ENCODE results near the gene KCTD19. TPM values are rescaled to one million over a fixed set of nuclear protein-coding genes. Genes with fewer than 3 reads are reported as not detected.
A peak's percentile ranks its signal among the peaks of the same experiment; 100 is the strongest.

The KCTD19 gene
- polyA plus RNA-seq, 1 donor (not counting 4 experiments of a cell fraction or from before 2014, with no cell fraction given) = not detected

GRCh38 chr16:67241008-67241900 lies 85.3 kb downstream of the KCTD19 start:
- Histone ChIP-seq H3K27me3 (ENCODE audit: control insufficient read depth, extremely low read depth, insufficient read depth, low read length) (no peaks in the 10 kb centered on the region), H3K79me2 (ENCODE audit: control insufficient read depth, insufficient read depth, low read length) (peaks cover 22% of the 10 kb centered on the region), H3K4me3 (ENCODE audit: control insufficient read depth in 2 of 3, extremely low read depth in 1 of 3, insufficient read depth in 2 of 3, low read depth in 1 of 3, low read length in 3 of 3) (peak overlapping the region in 1 of 3 experiments; percentile 46), H3K9me1 (ENCODE audit: control insufficient read depth, extremely low read depth, insufficient read depth, low read length) (peaks cover 2% of the 10 kb centered on the region), H3K9me3 (ENCODE audit: control insufficient read depth, low read depth, low read length) (no peaks in the 10 kb centered on the region), H3K9ac (ENCODE audit: control insufficient read depth, extremely low read depth, insufficient read depth, low read length) (peak overlapping the region; percentile 68), H4K20me1 (ENCODE audit: control insufficient read depth, extremely low read depth, insufficient read depth, low read length) (no peaks in the 10 kb centered on the region), H3K4me1 (ENCODE audit: control insufficient read depth, extremely low read depth, insufficient read depth, low read length) (peaks cover 61% of the 10 kb centered on the region), H3K36me3 (ENCODE audit: control insufficient read depth in 2 of 2, extremely low read depth in 1 of 2, insufficient read depth in 2 of 2, low read length in 2 of 2) (peaks cover 12 to 21% of the 10 kb centered on the region in 2 experiments), H2AFZ (ENCODE audit: control insufficient read depth, low read length) (peak overlapping the region; percentile 6), H3K27ac (ENCODE audit: control insufficient read depth, insufficient read depth, low read length) (peak overlapping the region; percentile 91), H3K4me2 (ENCODE audit: control insufficient read depth, extremely low read depth, insufficient read depth, low read depth, low read length) (peak overlapping the region; percentile 79)
- peak; percentile 87 for DNase-seq (ENCODE audit: low read depth, low spot score)
- FAIRE-seq = peak; percentile 53
- TF ChIP-seq EZH2 (IDR thresholded peaks at IDR 0.05; ENCODE audit: low read length) (no peak), CTCF (optimal IDR thresholded peaks at IDR 0.05 in 1 of 3, IDR thresholded peaks at IDR 0.05 in 1 of 3, conservative IDR thresholded peaks at IDR 0.05 in 1 of 3; ENCODE audit: extremely low read depth in 1 of 3, insufficient read depth in 2 of 3, low read length in 3 of 3) (no peak)
- dilution Hi-C loops (cut with MboI; ENCODE audit: extremely low pct_ligation_motif_present, low sequenced_read_pairs) = no loop called here

DNA sequence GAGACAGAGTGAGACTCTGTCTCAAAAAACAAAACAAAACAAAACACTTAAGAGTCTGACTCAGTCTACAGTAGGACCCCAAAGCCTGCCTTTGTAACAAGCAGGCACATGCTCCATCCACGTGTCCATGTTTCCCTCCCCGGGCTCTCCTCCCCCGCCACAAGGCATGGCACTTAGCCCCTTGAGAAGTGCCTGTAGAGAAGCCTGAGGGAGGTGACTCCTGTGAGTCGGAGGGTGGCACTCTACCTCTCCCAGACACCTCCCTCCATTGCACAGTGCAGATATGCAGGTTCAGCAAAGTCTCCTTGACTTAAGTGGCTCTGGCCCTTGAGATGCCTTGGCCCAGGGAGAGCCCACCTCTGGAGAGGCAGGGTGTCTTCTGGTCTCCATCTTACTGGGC lies 86.0 kb downstream of the KCTD19 start:
- H3K4me1 ChIP-seq (ENCODE audit: control insufficient read depth, extremely low read depth, insufficient read depth, low read length) = peaks cover 62% of the 10 kb centered on the region
- peaks cover 2% of the 10 kb centered on the region for H3K9me1 ChIP-seq (ENCODE audit: control insufficient read depth, extremely low read depth, insufficient read depth, low read length)
- DNase-seq (ENCODE audit: low read depth, low spot score) (no peak), FAIRE-seq (peak; percentile 23)
- no peaks in the 10 kb centered on the region for H3K27me3 ChIP-seq (ENCODE audit: control insufficient read depth, extremely low read depth, insufficient read depth, low read length)
- H3K4me3 ChIP-seq (ENCODE audit: control insufficient read depth in 2 of 3, extremely low read depth in 1 of 3, insufficient read depth in 2 of 3, low read depth in 1 of 3, low read length in 3 of 3) = no peak overlapping the region
- H4K20me1 ChIP-seq (ENCODE audit: control insufficient read depth, extremely low read depth, insufficient read depth, low read length) = no peaks in the 10 kb centered on the region
- peak in 1 of 3 experiments; percentile 48 for TF ChIP-seq CTCF (optimal IDR thresholded peaks at IDR 0.05 in 1 of 3, IDR thresholded peaks at IDR 0.05 in 1 of 3, conservative IDR thresholded peaks at IDR 0.05 in 1 of 3; ENCODE audit: extremely low read depth in 1 of 3, insufficient read depth in 2 of 3, low read length in 3 of 3)
- TF ChIP-seq EZH2 (IDR thresholded peaks at IDR 0.05; ENCODE audit: low read length) = no peak
- dilution Hi-C loops (cut with MboI; ENCODE audit: extremely low pct_ligation_motif_present, low sequenced_read_pairs) = no loop called here
- peaks cover 24% of the 10 kb centered on the region for H3K79me2 ChIP-seq (ENCODE audit: control insufficient read depth, insufficient read depth, low read length)
- H3K36me3 ChIP-seq (ENCODE audit: control insufficient read depth in 2 of 2, extremely low read depth in 1 of 2, insufficient read depth in 2 of 2, low read length in 2 of 2) = peaks cover 18 to 25% of the 10 kb centered on the region in 2 experiments
- no peaks in the 10 kb centered on the region for H3K9me3 ChIP-seq (ENCODE audit: control insufficient read depth, low read depth, low read length)
- peak overlapping the region; percentile 91 for H3K27ac ChIP-seq (ENCODE audit: control insufficient read depth, insufficient read depth, low read length)
- peak overlapping the region; percentile 70 for H3K4me2 ChIP-seq (ENCODE audit: control insufficient read depth, extremely low read depth, insufficient read depth, low read depth, low read length)
- H2AFZ ChIP-seq (ENCODE audit: control insufficient read depth, low read length) = no peak overlapping the region
- peak overlapping the region; percentile 68 for H3K9ac ChIP-seq (ENCODE audit: control insufficient read depth, extremely low read depth, insufficient read depth, low read length)

Other genes with a start within 250 kb of the KCTD19 start
- 26.7 to 31.5 TPM (median 28.0 TPM) in 3 replicates for gene PHAF1, start 216.8 kb downstream of the KCTD19 start, polyA plus RNA-seq
- gene B3GNT9, start 175.7 kb downstream of the KCTD19 start, polyA plus RNA-seq = 2.6 to 5.4 TPM (median 3.9 TPM) in 3 replicates
- gene TRADD, start 166.8 kb downstream of the KCTD19 start, polyA plus RNA-seq = 12.5 to 25.0 TPM (median 12.5 TPM) in 3 replicates
- 3.0 to 6.0 TPM (median 4.0 TPM) in 3 replicates for gene FBXL8, start 166.8 kb downstream of the KCTD19 start, polyA plus RNA-seq
- 4.3 to 10.7 TPM (median 4.9 TPM) in 3 replicates for gene HSF4, start 162.0 kb downstream of the KCTD19 start, polyA plus RNA-seq
- 10.5 to 18.1 TPM (median 16.8 TPM) in 3 replicates for gene NOL3, start 156.2 kb downstream of the KCTD19 start, polyA plus RNA-seq
- 9.0 to 15.0 TPM (median 13.3 TPM) in 3 replicates for gene MATCAP1, start 142.8 kb downstream of the KCTD19 start, polyA plus RNA-seq
- not detected in 3 replicates for gene EXOC3L1, start 136.6 kb downstream of the KCTD19 start, polyA plus RNA-seq
- 64.7 to 97.7 TPM (median 74.8 TPM) in 3 replicates for gene E2F4, start 134.6 kb downstream of the KCTD19 start, polyA plus RNA-seq
- 21.0 to 38.7 TPM (median 23.4 TPM) in 3 replicates for gene ELMO3, start 127.6 kb downstream of the KCTD19 start, polyA plus RNA-seq
- gene TMEM208, start 99.6 kb downstream of the KCTD19 start, polyA plus RNA-seq = 44.9 to 47.6 TPM (median 46.3 TPM) in 3 replicates
- 21.6 to 29.6 TPM (median 29.4 TPM) in 3 replicates for gene FHOD1, start 79.3 kb downstream of the KCTD19 start, polyA plus RNA-seq
- gene SLC9A5, start 77.8 kb downstream of the KCTD19 start, polyA plus RNA-seq = 0.51 to 0.68 TPM (median 0.62 TPM) in 3 replicates
- 0.80 to 4.3 TPM (median 1.3 TPM) in 3 replicates for gene PLEKHG4, start 47.2 kb downstream of the KCTD19 start, polyA plus RNA-seq
- not detected in 3 replicates for gene LRRC36, start 74 bp upstream of the KCTD19 start, polyA plus RNA-seq
- 0.37 to 0.96 TPM in 2 of 3 replicates, not detected in the other for gene TPPP3, start 66.8 kb upstream of the KCTD19 start, polyA plus RNA-seq
- gene ZDHHC1, start 89.7 kb upstream of the KCTD19 start, polyA plus RNA-seq = 1.1 to 3.2 TPM (median 1.8 TPM) in 3 replicates
- 0.59 to 2.4 TPM (median 0.93 TPM) in 3 replicates for gene HSD11B2, start 104.4 kb upstream of the KCTD19 start, polyA plus RNA-seq
- 97.1 to 199 TPM (median 117 TPM) in 3 replicates for gene ATP6V0D1, start 154.4 kb upstream of the KCTD19 start, polyA plus RNA-seq
- gene AGRP, start 156.8 kb upstream of the KCTD19 start, polyA plus RNA-seq = not detected in 3 replicates
- 4.1 to 19.4 TPM (median 5.3 TPM) in 3 replicates for gene RIPOR1, start 202.1 kb upstream of the KCTD19 start, polyA plus RNA-seq
- gene CTCF, start 235.8 kb upstream of the KCTD19 start, polyA plus RNA-seq = 15.2 to 31.7 TPM (median 21.4 TPM) in 3 replicates

All from keratinocyte (primary cell).